Right cardiac atrium (tissue), 5 donors: ENCODE data around the gene OLFM1. TPM values are rescaled to one million over a fixed set of nuclear protein-coding genes. Genes with fewer than 3 reads are reported as not detected.

Source experiments
- ATAC-seq, 2 donors: fragments of 200-7000 bp; cut with Tn5 transposase; one replicate each; pipeline versions ENCODE4 v1.8.0 to v1.9.1; 2020; ENCODE audit warnings: moderate library complexity in 2 of 2, mild to moderate bottlenecking in 1 of 2
- DNase-seq, 3 donors: peaks; one replicate each; pipeline ENCODE4 v3.0.0-alpha.2; 2020
- H3K27ac ChIP-seq: one replicate; pipeline ENCODE4 v1.5.1; 2013; ENCODE audit warnings: mild to moderate bottlenecking, low read length, control low read depth, moderate library complexity
- H3K27me3 ChIP-seq: one replicate; pipeline ENCODE4 v1.6.1; 2013; ENCODE audit not compliant: control insufficient read depth, insufficient read depth
- H3K4me1 ChIP-seq: one replicate; pipeline ENCODE4 v1.6.1; 2013; ENCODE audit warnings: low read length; ENCODE audit not compliant: control insufficient read depth, insufficient read depth
- H3K4me3 ChIP-seq: one replicate; pipeline ENCODE4 v1.5.1; 2013; ENCODE audit warnings: low read length, control low read depth
- H3K9me3 ChIP-seq: one replicate; pipeline ENCODE4 v1.6.1; 2013; ENCODE audit warnings: low read length; ENCODE audit not compliant: control insufficient read depth
- WGBS: extraction: QIAGEN DNeasy Blood & Tissue Kit; methylation state at CpG from one replicate; pipeline ENCODE4 v1.1.7; 2013; 5-methylcytosine and 5-hydroxymethylcytosine counted together
- intact Hi-C, 4 donors: fragments of 100-400 bp; cut with DNase I; formaldehyde crosslinking; loops; one replicate each; pipeline versions ENCODE4 v1.11.0 to v1.14.0; 2022 to 2023
- polyA plus RNA-seq: library from polyadenylated mRNA; stranded (reverse); fragments of 200-250 nt; gene quantifications from one replicate; pipeline ENCODE4 v1.2.3, GENCODE V29; 2013
- total RNA-seq, 4 donors: library from RNA; stranded (reverse); fragmentation: NEBNext Ultra II Directional; extraction: Animal tissue kit (Norgen Biotek cat#: 25700); gene quantifications; one replicate each; pipeline ENCODE4 v1.2.1, GENCODE V29; 2021
- donor health status: healthy with polysubstance abuse.
- donor health status: DM: no; HTN: yes; CAD: no.
- donor health status: DM: no; HTN: no; CAD: no.
- donor health status: DM: no; HTN: yes; CAD: no; lungs with severe emphysema.
- donor health status: DM: yes; HTN: yes; CAD: no.

Gene OLFM1
- total and polyA plus RNA-seq, 5 donors = 8.8 to 19.1 (median 10.0) TPM

DNA sequence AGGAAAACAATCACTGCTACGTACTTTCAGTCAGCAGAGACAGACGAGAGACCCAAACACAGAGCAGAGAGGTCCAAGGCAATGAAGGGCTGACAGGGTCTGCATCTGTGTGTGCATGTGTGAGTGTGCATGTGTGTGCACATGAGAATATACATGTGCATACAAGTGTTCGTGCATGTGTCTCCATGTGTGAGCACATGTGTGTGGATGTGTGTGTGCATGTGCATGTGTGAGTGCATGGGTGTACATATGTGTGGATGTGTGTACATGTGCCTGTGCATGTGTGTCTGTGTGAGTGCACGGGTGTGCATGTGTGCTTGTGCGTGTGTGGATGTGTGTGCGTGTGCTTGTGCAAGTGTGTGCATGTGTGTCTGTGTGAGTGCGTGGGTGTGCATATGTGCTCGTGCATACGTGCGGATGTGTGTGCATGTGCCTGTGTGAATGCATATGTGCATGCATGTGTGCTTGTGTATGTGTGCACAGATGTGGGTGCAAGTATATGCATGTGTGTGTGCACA, 82.3 kb downstream of the OLFM1 start:
- intact Hi-C loops = no loop called here
- Histone ChIP-seq H3K4me3 (no peak overlapping the region), H3K27me3 (no peaks in the 10 kb centered on the region), H3K27ac (no peak overlapping the region), H3K4me1 (no peaks in the 10 kb centered on the region), H3K9me3 (no peaks in the 10 kb centered on the region)
- WGBS = 87% methylated on average over 10 of the region's 10 CpGs
- DNase-seq (no peak), ATAC-seq (no peak)

DNA sequence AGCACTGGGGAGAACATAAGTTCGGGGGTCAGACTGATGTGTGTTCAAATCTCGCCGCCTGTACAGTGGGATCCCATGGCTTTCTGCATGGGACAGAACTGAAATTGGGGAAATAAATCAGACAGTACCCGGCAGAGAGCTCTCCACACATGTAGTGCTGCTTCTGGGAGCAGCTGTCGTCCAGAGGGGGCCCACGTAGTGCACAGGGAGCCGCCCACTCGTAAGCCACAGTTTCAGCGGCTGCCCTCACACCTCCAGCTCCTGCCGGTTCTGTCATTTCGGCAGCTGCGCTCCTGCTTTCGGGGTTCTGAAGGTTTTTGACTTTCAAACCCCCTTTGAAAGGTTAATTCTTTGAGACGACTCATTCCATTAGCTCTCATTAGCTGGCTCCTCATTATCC, 83.1 kb downstream of the OLFM1 start:
- H3K27ac ChIP-seq = no peak overlapping the region
- 62% methylated on average over 14 of the region's 14 CpGs for WGBS
- H3K4me1 ChIP-seq = no peaks in the 10 kb centered on the region
- DNase-seq (no peak), ATAC-seq (no peak)
- no peak overlapping the region for H3K4me3 ChIP-seq
- no peaks in the 10 kb centered on the region for H3K27me3 ChIP-seq
- no peaks in the 10 kb centered on the region for H3K9me3 ChIP-seq
- intact Hi-C loops = no loop called here

Other genes with a start within 250 kb of the OLFM1 start
- gene FCN2, start 206.9 kb upstream of the OLFM1 start, total RNA-seq = not detected
- 0.72 TPM for gene FCN2, start 206.9 kb upstream of the OLFM1 start, polyA plus RNA-seq
- 1 to 10 TPM; 1.4 to 6.0 (median 3.0) TPM for gene FCN1, start 169.8 kb upstream of the OLFM1 start, total RNA-seq
- gene FCN1, start 169.8 kb upstream of the OLFM1 start, polyA plus RNA-seq = 1.7 TPM